OCI-LY7 (cell line): ENCODE measurements around the gene CMIP.

Experiments
- CTCF ChIP-seq: fragments of 200-600 bp; sonication (generic); conservative IDR thresholded peaks from 2 replicates; pipeline ENCODE4 v1.5.1; 2014; ENCODE audit warnings: mild to moderate bottlenecking, antibody characterized with exemption, low read length, moderate library complexity, mixed read lengths
- EZH2phosphoT487 ChIP-seq: fragments of 200-600 bp; sonication (generic); IDR thresholded peaks from 2 replicates; pipeline ENCODE4 v1.6.1; 2018; ENCODE audit warnings: low read depth, borderline replicate concordance, mild to moderate bottlenecking, mixed run types, antibody characterized with exemption, low read length, moderate library complexity, mixed read lengths

GRCh38 chr16:81462683-81463082 is 18.1 kb downstream of the CMIP start:
- TF ChIP-seq CTCF (no peak), EZH2phosphoT487 (no peak)
